OCI-LY3 (cell line): ENCODE measurements around the gene RXRA.

Source experiments
- CTCF ChIP-seq: fragments of 200-600, 300-600 bp; sonication (generic); IDR thresholded peaks from 2 replicates; pipeline ENCODE4 v1.5.1; 2014; ENCODE audit warnings: antibody characterized with exemption, low read length, low read depth
- EZH2phosphoT487 ChIP-seq: fragments of 200-600 bp; shearing (Covaris generic); IDR thresholded peaks from 2 replicates; pipeline ENCODE4 v1.6.1; 2018; ENCODE audit warnings: antibody characterized with exemption, mixed run types, low read depth

DNA sequence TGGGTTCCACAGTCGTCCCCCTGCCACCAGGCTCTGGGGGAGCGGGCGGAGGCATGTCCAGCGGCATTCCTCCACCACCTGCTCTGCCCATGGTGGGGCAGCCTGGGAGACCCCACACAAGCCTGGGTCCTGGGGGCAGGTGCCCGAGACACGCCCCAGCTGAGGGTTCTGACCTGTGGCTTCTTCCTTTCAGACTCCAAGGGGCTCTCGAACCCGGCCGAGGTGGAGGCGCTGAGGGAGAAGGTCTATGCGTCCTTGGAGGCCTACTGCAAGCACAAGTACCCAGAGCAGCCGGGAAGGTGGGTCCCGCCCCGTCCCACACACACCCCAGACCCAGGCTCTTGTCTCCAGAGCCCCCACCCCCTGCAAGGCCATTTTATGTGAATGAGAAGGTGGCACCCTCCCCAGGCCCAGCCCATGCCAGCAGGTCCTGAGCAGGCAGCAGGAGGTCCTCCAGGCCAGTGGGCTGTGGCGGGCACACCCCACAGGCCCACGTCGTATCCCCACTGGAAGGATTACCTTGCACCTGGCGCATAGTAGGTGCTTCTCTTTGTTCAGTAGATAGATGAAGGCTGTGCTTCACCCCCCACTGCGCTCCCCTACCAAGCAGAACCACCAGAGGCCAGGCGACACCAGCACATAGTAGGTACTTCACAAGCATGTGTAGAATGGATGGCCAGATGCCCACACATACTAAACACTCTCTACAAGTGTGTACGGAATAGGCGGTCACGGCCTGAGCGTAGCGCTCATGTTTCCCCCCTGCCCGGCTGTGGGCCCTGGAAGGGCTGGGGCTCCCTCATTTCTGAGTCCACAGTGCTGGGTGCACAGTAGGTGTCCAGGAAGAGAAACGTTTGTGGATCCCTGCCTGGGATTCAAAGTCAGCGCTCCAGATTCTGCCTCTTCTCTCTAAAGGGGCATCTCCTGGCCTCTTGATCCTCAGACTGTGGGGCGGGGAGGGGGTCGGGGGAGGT, 107.9 kb downstream of the RXRA start:
- TF ChIP-seq CTCF (no peak), EZH2phosphoT487 (no peak)
